GOT3 (cell line): ENCODE measurements around the gene RASGEF1C.

Source experiments
- DNase-seq: peaks from one replicate; lab custom pipeline; 2025; ENCODE audit warnings: mixed read lengths; lab: John Stamatoyannopoulos, UW

RASGEF1C gene

DNA sequence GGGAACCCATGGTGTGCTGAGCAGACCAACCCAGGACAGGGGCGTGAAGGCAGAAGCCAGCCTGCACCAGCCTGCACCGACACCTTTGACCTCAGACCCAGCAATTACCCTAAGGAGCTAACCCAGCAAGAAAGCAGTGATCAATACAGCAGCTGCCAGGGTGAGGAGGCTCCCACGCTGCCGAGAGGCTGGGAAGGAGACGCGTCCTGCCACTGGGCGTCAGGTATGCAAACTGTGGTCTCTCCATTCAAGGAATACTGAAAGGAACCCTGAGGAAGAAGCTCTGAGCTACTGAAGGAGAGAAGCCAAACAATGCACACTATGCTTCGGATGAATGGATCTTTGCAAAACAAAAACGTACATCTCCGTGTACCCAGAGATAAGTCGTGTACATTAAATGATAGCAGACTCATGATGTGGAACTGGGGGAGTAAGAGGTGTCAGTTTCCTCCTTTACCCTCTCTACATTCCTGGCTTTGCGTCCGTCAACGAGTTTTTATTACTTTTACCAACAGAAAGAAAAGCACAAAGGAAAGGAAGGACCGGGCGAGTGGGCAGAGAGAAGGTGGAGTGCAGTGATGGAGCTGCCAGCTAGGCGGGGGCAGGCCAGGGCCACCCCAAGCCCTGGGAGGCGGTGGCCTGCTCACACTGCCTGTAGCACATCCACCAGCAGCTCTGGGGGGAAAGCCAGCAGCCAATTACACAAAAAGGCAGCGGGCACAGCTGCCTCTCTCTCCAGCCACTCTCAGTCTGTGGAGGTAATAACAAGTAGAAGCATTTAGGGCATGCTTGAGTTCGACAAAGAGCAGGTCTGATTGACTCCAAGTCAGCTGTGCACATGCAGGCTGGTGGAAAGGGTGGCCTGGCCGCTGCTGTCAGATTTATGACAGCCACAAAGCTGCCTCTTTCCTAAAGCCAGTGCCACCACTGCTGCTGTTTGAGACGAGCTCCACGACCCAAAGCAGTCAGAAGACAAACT, 29.3 kb downstream of the RASGEF1C start:
- no peak for DNase-seq

DNA sequence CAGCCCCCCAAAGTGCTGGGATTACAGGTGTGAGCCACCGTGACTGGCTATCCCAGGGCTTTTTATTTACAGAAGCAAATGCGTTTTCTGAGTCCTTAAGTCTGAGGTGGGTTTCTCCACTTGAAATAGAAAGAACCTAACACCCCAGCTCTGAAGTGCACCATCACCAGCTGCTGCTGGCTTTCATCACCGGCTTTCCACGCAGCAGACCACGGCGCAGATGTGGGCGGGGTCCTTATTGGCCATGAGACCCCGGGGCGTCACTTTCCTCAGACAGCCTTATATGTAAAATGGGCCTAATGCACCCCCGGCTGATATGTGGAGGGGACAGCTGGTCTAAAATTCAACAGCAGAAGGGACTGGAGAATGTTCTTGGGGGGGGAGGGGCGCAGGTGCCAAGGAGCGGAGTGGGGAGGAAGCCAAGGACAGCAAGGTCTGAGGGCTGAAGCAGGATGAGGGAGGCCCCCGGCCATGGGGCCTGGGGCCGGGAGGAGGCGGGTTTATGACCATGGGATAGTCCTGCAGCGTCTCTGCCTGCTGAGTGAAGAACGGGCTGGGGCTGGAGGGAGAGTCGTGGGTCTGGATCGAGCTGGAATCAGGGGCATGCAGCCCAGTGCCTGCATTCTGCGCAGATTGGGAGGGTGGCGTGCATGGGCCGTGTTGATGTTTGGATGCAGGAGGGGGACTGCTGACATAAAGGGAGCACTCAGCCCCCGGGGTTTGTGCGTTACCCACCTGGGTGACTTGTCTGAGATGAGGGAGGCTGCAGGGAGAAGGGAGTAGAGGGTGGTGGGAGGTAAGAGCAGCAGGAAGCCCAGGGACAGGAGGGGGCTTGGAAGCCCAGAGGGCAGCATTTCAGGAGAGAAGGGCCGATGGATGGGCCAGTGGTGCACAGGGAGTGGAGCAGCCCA, 30.2 kb downstream of the RASGEF1C start:
- DNase-seq: no peak

DNA sequence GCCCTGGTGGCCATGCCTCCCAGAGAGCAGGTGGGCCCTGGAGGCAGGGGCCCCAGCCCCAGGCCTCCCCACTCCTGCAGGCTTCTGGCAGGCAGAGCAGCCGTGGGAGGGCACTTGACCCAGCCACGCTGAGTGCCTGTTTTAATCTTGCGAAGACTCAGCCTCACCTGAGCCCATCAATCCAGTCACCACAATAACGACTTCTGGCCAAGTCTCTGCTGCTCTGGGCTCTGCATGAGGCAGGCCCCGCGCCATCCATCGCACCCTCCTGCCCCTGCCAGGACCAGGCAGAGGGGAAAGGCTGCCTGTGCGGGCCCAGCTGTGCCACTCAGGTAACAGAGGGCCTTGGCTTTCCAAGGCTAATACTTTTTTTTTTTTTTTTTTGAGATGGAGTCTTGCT, 32.8 kb downstream of the RASGEF1C start:
- DNase-seq: no peak

DNA sequence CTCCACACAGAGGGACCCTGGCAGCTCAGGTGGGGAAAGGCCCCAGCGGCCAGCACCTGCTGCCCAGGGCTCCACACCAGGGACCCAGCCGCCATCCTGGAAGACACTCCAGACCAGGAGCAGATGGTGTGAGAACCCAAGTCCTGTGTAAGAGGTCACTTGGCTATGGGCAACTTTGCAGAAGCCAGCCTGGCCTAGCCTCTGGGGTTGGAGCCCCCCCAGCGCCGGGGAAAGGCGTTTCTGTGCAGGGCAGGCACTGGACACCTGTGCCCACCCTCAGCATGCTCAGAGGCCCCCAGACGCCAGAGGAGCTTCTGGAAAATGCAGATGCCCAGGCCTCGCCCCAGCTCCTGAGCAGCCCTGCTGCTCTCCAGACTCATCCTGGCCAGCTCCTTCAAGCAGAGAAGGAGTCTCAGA, 34.0 kb downstream of the RASGEF1C start:
- DNase-seq: no peak

DNA sequence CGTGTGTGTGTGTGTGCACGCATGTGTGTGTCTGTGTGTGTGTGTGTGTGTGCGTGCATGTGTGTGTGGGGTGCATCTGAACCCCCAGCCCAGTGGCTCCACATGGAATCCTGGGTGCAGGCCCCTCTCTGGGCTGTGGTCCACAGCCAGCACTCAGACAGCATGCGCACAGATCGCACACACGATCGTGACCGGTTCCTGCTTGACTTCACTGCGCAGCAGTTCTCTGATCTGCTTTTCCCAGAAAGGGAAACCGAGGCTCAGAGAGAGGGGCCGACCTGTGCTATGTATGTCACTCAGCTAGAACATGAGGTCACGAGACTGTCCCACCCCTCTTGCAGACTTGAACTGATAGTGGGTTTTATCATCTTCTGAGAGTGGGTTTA, 34.4 kb downstream of the RASGEF1C start:
- no peak for DNase-seq

DNA sequence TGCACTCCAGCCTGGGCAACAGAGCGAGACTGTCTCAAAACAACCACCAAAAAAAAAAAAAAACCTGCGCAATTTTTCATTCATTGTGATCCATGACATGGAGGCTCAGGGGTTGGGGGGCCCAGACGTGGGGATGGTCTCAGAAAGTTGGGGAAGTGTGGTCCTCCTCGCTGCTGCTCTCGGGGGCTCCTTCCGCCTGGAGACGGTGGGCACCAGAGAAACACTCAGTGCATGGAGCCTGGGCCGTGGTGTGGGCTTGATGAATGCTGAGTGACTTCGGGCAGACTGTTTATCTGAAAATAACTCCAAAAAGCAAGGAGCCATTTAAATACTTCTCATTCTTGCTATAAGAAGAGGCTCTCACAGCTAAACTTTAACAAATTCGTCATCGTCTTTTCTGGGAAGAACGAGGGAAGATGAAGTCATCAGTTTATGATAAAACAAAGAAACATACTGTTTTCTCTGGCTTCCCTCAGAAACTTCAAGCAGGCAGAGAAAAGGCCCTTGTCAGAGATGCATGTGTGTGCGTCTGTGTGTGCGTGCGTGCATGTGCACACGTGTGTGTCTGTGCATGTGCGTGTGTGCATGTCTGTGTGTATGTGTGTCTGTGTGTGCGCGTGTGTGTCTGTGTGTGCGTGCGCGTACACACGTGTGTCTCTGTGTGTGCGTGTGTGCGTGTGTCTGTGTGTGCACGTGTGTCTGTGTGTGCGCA, 35.0 kb downstream of the RASGEF1C start:
- no peak for DNase-seq

DNA sequence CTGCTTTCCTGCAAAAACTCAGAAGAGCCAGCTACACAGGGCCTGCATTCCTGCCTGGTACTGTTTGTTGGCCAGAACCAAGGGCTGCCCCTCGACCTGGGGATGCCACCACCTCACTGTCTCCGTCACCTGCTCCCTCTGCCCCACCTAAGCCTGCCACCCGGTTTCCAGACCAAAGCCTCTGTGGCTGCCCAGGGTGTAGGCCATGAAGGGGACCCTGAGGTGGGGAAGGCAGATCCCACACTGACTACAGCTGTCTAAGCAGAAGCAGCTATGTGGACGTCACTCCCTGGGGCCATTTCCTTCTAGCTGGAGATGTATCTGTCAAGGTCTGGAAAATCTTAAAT, 35.8 kb downstream of the RASGEF1C start:
- DNase-seq: no peak

DNA sequence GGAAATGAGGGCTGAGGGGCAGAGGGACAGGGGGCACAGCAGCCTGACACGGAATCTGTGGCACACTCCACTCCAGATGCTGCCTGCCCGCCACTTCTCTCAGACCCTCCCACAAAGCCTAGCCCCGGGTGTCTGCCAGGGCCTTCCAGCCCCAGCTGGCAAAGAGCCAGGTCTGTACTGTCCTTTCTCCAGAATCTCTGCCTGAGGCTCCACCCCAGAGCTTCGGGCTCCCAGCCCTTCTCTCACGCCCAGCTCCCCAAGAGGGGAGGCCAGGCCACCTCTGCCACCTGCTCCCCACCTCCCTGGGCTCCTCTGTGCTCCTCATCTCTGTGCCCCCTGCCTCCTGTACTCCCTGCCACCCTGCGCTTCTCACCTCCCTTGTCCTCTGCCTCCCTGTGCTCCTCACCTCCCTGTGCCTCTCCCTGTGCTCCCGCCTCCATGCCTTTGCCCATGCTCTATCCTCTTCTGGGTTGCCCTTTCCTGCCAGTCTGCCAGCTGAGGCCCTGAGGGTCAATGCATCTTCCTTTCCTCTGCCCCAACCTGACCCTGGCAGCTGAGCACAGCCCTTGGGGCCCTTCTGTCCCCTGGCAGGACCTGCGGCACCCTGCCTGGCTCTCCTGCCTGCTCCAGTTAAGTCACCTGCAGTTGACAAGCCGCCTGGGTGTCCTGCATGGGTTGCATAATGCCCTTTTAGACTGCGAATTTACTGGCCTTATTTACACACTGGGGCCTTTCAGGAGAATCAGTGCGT, 36.4 kb downstream of the RASGEF1C start:
- DNase-seq: no peak

DNA sequence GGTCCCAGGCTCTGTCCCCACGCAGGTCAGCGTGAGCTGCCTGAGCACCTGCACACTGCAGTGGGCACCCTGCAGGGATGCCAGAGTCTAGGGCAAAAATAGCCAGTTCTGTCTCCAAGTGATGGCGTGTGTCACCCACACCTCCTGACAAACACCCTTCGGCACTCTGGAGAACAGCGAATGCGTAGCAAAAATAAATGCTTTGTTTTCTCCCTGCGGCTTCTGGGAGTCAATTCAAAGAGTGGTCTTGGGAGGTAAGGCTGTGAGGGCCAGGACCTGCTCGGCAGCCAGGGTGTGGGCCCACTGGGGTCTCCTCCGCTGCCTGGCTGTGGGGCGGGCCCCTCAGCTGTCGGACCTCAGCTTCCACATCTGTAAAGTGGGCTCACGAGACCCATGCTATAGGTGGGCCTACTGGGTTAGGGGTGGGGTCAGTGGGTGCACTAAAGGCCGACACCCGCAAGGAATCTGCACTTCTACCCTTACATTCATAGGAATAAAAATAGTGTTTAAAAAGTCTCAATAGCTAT, 37.4 kb downstream of the RASGEF1C start:
- DNase-seq: no peak

DNA sequence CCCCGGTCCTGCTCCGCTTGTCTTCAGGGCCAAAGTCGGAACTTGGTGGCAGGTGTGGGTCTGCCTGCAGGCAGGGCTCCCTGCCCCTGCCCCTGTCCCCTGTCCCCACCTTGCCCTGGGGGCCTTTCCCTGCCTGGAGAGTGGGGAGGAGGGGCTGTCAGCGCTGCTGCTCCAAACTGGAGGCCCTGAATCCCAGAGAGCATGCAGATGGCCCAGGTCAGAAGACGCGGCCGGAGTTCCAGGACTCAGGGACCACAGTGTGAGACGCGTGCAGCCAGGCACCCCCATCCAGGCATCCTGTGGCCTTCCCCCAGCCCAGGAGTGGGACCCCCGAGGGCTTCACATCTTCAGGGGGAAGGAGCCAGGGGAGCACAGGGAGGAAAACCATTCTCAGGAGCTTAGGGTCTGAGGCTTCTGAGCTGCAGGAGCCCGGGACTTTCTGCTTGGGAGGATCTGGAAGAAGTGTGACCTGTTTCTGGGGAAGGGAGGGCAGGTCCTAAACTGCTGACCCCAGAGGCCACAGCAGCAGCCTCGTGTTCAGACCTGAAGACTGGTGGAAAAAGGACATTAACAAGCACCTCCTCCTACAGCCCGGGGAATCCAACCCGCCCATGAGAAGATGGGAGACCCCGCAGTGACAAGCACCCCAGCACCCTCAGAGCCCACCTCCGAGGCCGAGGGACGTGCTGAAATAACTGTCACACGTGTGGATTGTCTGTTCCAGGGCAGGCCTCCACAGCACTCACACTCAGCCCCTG, 38.0 kb downstream of the RASGEF1C start:
- no peak for DNase-seq

DNA sequence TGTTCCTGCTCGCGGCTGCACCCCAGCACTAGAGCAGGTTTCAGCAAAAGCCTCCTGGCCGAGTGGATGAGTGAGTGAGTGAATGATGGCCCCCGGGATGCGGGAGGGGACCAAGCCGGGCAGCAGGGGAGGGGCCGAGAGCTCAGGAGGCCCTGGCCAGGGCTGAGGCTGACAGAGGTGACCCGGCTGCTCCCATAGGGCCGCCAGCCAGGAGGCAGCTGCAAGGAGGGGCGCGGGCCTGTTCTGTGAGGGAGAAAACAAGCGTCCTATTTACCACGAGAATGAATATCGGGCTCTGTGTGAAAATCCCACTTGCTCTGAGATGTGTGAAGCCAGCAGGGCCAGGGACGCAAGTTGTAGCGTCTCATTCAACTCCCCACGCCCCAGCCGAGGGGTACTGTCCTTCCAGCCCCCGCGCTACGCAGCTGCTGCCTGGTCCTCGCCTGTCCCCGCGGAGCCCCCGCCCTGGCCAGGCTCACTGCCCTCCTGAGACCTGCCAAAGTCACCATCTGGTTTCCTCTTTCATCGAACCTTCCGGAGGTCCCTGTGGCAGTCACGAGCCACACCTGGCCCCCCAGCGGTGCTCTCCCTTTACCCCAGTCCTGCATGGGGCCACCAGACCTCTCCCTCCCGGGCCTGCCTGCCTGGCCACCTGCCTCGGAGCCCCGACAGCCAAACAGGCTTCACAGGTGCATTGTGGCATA, 38.8 kb downstream of the RASGEF1C start:
- DNase-seq: no peak

DNA sequence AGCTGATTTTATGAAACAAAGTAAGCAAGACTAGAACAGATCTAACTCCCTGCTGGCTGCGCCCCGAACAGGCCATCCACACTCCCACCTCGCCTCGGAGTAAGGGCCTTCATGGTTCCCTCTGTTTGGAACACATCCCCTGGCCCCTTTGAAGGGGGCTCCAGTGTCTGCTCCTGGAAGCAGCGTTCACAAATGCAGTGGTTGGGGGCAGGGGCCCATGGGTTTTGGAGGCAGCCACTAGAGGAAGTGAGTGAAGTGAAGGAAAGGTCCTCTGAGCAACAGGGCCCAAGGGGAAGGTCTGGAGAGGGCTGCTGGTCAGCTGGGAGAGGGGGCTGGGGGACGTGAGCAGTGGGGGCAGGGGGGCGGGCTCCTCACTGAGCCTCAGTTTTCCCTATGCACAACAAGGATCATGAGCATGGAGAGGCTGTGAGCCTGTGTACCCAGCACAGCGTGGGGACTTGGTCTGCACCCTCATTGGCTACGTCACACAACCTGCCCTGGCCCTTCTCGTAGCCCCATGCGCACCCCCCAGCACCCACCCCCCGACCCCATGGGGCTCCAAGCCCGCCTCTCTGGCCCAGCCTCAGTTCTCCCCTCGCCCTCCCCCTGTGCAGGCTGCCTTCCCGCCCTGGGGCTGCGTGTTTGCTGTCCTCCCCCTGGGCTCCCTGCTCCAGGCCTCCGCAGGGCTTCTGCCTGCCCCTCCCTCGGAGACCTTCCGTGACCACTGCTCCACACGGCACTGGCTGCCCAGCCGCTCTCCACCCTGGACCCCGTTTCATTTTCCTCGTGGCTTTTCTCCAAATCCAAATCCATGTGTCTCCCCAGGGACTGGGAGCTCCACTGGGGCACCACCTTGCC, 39.5 kb downstream of the RASGEF1C start:
- DNase-seq: no peak

DNA sequence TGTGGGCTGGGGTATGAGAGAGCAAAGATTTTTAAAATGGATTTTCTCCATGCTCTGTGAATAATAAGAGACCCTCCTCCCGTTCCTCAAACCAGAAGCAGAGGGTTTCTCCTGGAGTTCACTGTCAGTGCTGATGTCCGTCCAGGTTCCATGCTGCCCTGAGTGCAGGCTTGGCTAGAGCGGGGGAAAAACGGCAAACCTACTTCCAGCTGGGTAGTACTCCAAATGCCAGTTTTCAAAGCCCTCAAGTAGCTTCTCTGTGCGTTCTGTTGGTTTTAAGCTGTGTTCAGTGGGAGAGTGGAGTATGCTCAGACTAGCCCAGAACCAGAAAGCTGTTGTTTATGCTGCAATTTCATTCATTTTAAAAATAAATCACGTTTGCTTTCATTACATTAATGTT, 40.3 kb downstream of the RASGEF1C start:
- DNase-seq: no peak

DNA sequence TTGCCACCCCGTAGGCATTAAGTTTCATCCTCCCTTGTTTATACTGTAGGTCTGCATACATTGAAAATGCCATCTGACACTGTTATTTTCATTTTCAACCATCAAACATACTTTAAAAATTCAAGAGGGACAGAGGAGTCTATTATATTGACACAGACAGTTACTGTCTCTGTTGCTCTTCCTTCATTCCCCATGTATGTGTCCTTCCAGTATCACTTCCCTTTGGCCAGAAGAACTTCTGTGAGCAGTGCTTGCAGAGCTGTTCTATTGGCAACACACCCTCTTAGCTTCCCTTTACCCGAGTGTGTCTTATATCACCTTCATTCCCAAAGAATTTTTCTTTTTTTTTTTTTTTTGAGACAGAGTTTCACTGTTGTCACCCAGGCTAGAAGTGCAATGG, 42.8 kb downstream of the RASGEF1C start:
- no peak for DNase-seq

DNA sequence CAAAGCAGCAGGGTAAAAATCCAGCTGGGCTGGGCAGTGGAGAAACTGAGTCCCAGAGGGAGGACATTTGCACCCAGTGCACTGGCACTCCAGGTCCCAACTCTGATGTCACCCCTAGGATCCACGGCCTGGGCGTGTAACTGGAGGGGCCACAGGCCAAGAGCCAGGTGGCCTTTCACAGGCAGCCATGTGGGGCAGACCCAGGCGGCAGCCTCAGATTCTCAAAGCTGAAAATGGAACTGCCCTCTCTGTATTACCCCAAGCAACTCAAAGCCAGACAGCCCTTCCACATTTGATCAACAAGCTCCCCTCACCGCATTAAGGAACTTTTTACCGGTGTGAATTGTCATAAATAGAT, 46.7 kb downstream of the RASGEF1C start:
- DNase-seq: no peak

DNA sequence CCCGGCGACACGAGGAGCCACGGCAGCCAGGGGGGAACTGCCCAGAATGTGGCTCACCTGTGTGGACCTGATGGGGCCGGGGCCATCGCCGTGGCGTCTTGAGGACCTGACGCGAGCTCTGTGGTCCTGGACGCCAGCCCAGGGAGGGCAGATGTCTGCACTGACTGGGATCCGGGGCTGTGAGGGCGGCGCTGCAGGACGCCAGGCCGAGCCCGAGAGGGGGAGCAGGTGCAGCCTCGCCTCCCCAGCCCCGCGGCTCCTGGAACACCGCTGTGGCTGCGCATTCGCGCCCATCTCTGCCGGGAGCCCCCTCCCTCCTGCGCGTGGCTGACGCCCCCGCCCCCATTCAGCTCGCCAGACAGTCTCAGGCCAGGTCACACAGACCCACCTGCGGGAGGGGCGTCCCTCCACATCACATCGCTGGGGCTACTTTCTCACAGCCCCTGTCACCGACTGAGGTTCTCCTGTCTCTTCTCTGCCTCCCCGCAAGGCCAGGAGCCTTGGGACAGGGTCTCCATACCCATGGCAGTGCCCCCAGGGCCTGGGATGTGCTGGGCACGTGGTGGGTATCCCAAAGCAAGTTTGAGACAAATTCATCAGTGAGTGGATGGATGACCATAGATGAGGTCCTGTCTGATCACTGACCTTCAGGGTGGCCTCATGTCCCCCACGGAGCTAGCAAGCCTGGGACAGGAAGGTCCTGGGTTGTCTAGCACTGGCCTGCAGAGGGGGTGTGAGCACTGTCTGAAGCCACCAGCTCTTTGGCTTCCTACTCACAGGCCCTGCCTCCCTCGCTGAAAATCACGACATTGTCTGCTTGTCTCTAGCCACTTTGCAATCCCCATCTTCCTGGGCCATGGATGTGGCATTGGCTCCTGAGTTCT, 47.3 kb downstream of the RASGEF1C start:
- DNase-seq: no peak

DNA sequence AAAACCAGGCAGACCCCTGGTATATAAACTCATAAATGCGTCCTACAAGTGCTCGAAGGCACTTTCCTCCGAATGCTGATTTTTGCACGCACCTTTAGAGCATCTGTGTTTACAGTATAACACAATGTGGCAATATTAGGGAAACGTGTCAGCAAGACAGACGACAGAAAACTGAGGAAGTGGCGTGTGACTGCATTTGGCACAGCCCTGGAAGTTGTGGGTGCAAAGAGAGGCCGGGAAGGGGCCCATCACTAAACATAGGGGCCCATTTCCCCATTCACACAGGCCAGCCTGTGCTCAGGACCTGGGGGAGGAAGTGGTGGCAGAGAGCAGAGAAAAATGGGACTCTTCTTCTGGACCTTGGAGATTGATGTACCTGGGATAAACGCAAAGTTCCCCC, 48.2 kb downstream of the RASGEF1C start:
- DNase-seq: no peak

DNA sequence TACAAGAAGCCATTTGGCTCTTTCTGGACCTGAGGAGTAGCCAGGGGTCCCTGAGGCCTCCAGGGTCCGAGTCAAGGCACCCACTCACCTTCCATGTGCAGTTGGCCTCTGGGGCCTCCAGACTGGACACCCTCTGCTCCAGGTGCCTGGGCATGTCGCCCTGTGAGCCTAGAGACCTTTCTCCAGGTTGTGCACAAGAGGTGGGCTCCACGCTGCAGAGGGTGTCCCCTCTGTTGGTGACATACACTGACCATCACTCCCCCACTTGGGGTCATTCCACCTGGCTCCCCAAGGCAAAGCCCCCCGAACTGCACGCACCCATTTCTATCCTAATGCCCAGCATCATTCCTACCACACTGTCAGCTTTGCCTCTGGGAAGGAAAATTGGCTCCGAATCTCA, 48.8 kb downstream of the RASGEF1C start:
- no peak for DNase-seq
